ENCODE results near the gene LIMCH1. TPM values are rescaled to one million over a fixed set of nuclear protein-coding genes. Genes with fewer than 3 reads are reported as not detected.

The LIMCH1 gene
- total RNA-seq, 1 experiment from 2014 or later: 10.4 TPM

DNA sequence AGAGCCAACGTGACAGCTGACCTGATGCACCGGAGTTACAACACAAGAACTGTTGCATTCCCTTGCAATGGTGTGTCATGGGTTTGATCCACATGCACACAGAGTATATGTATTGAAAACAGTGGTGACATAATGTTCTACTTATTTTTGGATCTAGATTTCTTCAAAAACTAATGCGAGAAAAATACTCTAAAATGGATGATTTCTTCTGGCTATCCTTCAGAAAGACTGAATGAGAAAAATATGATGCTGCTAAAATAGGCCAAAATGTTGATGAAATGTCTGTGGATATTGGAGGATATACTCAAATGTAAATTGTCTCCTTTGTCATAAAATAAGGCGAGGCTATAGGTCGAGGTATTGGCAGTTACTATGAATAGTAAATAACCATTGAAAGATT is 30.4 kb downstream of the LIMCH1 start:
- Histone ChIP-seq H2AFZ (ENCODE audit: low read depth, low read length, poor library complexity, severe bottlenecking) (no peak overlapping the region), H3K4me3 (replicated peaks in 1 of 2; ENCODE audit: low read depth in 1 of 2, low read length in 2 of 2) (no peak overlapping the region), H3K4me2 (ENCODE audit: low read length) (no peak overlapping the region), H3K27me3 (ENCODE audit: insufficient read depth, low read length) (no peaks in the 10 kb centered on the region), H3K4me1 (ENCODE audit: control insufficient read depth in 1 of 2, insufficient read depth in 2 of 2, low read length in 2 of 2) (no peaks in the 10 kb centered on the region), H3K9me2 (ENCODE audit: insufficient read depth) (no peaks in the 10 kb centered on the region), H3K36me3 (ENCODE audit: control insufficient read depth in 1 of 2, insufficient read depth in 2 of 2, low read length in 2 of 2) (no peaks in the 10 kb centered on the region), H3K9ac (ENCODE audit: low read length) (no peak overlapping the region), H3K79me2 (ENCODE audit: insufficient read depth, low read length) (no peaks in the 10 kb centered on the region), H3K27ac (ENCODE audit: low read depth, low read length) (no peak overlapping the region), H4K20me1 (ENCODE audit: insufficient read depth) (no peaks in the 10 kb centered on the region), H3K9me3 (ENCODE audit: control insufficient read depth in 1 of 2, insufficient read depth in 1 of 2, low read depth in 1 of 2, low read length in 2 of 2) (no peaks in the 10 kb centered on the region)
- DNase-seq (ENCODE audit: low read depth, low spot score): no peak
- no TSS peak for BruUV-seq (replicated peaks)
- ChIA-PET RAD21 (ENCODE audit: low non-redundant PET in 1 of 2, low total read pairs in 2 of 2, uncharacterized antibody in 2 of 2, unreplicated experiment in 2 of 2) (no interaction called here), POLR2A (interaction anchor here (1.3 kb wide), 1 partner anchor 9 kb away, joined by 3 read pairs; no protein-coding TSS in a partner anchor), CTCF (no interaction called here)
- ATAC-seq: no peak
- intact Hi-C loops (cut with micrococcal nuclease): no loop called here
- TF ChIP-seq CEBPB (IDR thresholded peaks at IDR 0.05; ENCODE audit: low read depth): no peak
- TF ChIP-seq, protein P1, sequence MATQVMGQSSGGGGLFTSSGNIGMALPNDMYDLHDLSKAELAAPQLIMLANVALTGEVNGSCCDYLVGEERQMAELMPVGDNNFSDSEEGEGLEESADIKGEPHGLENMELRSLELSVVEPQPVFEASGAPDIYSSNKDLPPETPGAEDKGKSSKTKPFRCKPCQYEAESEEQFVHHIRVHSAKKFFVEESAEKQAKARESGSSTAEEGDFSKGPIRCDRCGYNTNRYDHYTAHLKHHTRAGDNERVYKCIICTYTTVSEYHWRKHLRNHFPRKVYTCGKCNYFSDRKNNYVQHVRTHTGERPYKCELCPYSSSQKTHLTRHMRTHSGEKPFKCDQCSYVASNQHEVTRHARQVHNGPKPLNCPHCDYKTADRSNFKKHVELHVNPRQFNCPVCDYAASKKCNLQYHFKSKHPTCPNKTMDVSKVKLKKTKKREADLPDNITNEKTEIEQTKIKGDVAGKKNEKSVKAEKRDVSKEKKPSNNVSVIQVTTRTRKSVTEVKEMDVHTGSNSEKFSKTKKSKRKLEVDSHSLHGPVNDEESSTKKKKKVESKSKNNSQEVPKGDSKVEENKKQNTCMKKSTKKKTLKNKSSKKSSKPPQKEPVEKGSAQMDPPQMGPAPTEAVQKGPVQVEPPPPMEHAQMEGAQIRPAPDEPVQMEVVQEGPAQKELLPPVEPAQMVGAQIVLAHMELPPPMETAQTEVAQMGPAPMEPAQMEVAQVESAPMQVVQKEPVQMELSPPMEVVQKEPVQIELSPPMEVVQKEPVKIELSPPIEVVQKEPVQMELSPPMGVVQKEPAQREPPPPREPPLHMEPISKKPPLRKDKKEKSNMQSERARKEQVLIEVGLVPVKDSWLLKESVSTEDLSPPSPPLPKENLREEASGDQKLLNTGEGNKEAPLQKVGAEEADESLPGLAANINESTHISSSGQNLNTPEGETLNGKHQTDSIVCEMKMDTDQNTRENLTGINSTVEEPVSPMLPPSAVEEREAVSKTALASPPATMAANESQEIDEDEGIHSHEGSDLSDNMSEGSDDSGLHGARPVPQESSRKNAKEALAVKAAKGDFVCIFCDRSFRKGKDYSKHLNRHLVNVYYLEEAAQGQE (IDR thresholded peaks at IDR 0.05; ENCODE audit: low read depth): no peak
- no peak for TF ChIP-seq EZH2 (IDR thresholded peaks at IDR 0.05)
- TF ChIP-seq YY1 (IDR thresholded peaks at IDR 0.05; ENCODE audit: extremely low read depth, insufficient replicate concordance, low read depth, low read length): no peak
- TF ChIP-seq SRF (IDR thresholded peaks at IDR 0.05; ENCODE audit: low read depth): no peak
- no peak for TF ChIP-seq ZFX (IDR thresholded peaks at IDR 0.05)
- TF ChIP-seq SP1 (IDR thresholded peaks at IDR 0.05; ENCODE audit: low read depth): no peak
- TF ChIP-seq, protein P2, sequence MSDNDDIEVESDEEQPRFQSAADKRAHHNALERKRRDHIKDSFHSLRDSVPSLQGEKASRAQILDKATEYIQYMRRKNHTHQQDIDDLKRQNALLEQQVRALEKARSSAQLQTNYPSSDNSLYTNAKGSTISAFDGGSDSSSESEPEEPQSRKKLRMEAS (IDR thresholded peaks at IDR 0.05): no peak
- TF ChIP-seq ZNF274 (IDR thresholded peaks at IDR 0.05; ENCODE audit: low read depth, low read length): no peak
- no peak for TF ChIP-seq FOSL1 (IDR thresholded peaks at IDR 0.05; ENCODE audit: low read depth)
- no peak for TF ChIP-seq POLR2A (IDR thresholded peaks at IDR 0.05; ENCODE audit: borderline replicate concordance, extremely low read depth, insufficient read depth, insufficient read length)
- no peak for TF ChIP-seq SIN3A (IDR thresholded peaks at IDR 0.05; ENCODE audit: low read depth)
- TF ChIP-seq JUND (IDR thresholded peaks at IDR 0.05): no peak
- TF ChIP-seq CBX3 (IDR thresholded peaks at IDR 0.05; ENCODE audit: low read depth): no peak
- no peak for TF ChIP-seq RAD21 (IDR thresholded peaks at IDR 0.05; ENCODE audit: low read depth)
- TF ChIP-seq, protein P3, sequence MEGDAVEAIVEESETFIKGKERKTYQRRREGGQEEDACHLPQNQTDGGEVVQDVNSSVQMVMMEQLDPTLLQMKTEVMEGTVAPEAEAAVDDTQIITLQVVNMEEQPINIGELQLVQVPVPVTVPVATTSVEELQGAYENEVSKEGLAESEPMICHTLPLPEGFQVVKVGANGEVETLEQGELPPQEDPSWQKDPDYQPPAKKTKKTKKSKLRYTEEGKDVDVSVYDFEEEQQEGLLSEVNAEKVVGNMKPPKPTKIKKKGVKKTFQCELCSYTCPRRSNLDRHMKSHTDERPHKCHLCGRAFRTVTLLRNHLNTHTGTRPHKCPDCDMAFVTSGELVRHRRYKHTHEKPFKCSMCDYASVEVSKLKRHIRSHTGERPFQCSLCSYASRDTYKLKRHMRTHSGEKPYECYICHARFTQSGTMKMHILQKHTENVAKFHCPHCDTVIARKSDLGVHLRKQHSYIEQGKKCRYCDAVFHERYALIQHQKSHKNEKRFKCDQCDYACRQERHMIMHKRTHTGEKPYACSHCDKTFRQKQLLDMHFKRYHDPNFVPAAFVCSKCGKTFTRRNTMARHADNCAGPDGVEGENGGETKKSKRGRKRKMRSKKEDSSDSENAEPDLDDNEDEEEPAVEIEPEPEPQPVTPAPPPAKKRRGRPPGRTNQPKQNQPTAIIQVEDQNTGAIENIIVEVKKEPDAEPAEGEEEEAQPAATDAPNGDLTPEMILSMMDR (IDR thresholded peaks at IDR 0.05 in 2 of 3, conservative IDR thresholded peaks at IDR 0.05 in 1 of 3; ENCODE audit: borderline replicate concordance in 1 of 3, insufficient read depth in 1 of 3, low read depth in 2 of 3, low read length in 2 of 3): no peak
- TF ChIP-seq TCF7L2 (IDR thresholded peaks at IDR 0.05; ENCODE audit: borderline replicate concordance, extremely low read depth, insufficient read depth, insufficient read length): no peak
- no peak for TF ChIP-seq EZH2phosphoT487 (IDR thresholded peaks at IDR 0.05; ENCODE audit: borderline replicate concordance)
- no peak for TF ChIP-seq POLR2AphosphoS5 (IDR thresholded peaks at IDR 0.05; ENCODE audit: low read depth, low read length)
